Liver (tissue), 3 donors: ENCODE data around the gene TGFBR1.
"Not testable (repeated sequence)": the region's sequence is repeated elsewhere in the genome, so short reads cannot be mapped to it uniquely, and the experiment has no call there.

Experiments used
- CTCF ChIP-seq: fragments of 150-350 bp; IDR thresholded peaks from 2 replicates; pipeline ENCODE4 v1.5.1; 2017; ENCODE audit warnings: improper control_type of control experiment, low read depth, low read length; ENCODE audit not compliant: missing input control
- GABPA ChIP-seq, 2 donors: IDR thresholded peaks in 1 of 2; conservative IDR thresholded peaks in 1 of 2; 2 replicates each; pipeline ENCODE4 v1.6.1; 2016; ENCODE audit warnings: antibody characterized with exemption in 2 of 2, mild to moderate bottlenecking in 1 of 2, moderate library complexity in 1 of 2
- JUND ChIP-seq, 2 donors: IDR thresholded peaks; 2 replicates each; pipeline ENCODE4 v1.6.1; 2016; ENCODE audit warnings: antibody characterized with exemption in 2 of 2
- MAX ChIP-seq: IDR thresholded peaks from 2 replicates; pipeline ENCODE4 v1.6.1; 2016; ENCODE audit warnings: antibody characterized with exemption
- TAF1 ChIP-seq: conservative IDR thresholded peaks from 2 replicates; pipeline ENCODE4 v1.6.1; 2016; ENCODE audit warnings: antibody characterized with exemption, mild to moderate bottlenecking
- YY1 ChIP-seq: IDR thresholded peaks from 2 replicates; pipeline ENCODE4 v1.6.1; 2016; ENCODE audit warnings: antibody characterized with exemption, mild to moderate bottlenecking
- donor health status: healthy.
- donor health status: healthy.

GRCh38 chr9:99196484-99196883 is 91.6 kb downstream of the TGFBR1 start:
- TF ChIP-seq CTCF; GABPA (IDR thresholded peaks at IDR 0.05 in 1 of 2, conservative IDR thresholded peaks at IDR 0.05 in 1 of 2); YY1; MAX; TAF1; JUND (IDR thresholded peaks at IDR 0.05): not testable (repeated sequence)
